ENCODE data around the gene ARID1B.

Gene ARID1B

DNA sequence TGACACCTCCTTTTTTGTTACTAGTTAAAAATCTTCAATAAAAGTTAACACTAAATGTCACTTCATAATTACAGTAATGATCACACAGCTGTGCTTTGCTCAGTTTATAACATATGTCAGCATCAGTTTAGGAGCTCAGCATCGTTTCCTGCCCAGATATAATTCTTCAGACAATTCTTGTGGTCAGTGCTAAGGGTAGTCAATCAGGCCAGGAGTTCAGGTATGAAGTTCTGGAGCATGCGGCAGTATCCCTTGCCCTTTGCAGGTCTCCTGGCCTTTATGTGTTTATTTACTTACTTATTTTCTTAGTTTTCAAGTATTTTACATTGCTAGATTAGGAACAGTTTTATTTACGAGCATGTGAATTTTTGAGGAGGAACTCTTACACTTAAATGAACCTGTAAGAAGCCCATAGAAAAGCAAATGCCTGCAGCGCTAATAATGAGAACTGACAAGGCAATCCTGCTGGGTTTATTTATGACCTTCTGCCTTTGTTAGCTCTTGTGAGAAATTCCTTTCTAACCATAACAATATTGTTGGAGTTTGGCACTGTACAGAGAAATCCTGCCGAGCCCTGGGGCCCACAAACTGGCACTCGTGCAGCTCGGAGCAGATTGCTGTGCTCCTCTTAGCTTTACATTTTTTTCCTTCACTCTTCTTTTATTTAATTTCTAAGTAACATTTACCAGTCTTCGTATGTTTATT, 293.4 kb downstream of the ARID1B start:
- no peak overlapping the region for H3K27ac ChIP-seq

DNA sequence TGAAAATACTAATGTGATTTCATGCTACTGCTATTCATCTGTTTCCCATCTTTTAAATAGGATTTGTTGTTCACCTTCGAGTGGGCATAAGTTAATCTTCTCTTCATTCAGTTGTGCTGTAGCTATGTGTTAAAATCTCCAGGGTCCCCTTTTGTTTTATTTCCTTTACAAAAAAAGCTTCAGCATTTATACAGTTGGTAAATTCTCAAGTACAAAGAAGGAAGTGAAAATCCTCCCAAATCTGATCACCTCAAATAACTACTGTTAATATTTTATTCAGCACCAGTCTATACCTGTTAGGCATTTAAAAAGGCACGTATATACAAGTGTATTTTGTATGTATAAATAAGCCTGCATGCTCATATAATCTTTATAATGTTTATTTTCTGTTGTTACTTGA, 294.9 kb downstream of the ARID1B start:
- H3K27ac ChIP-seq, result no peak overlapping the region
- TF ChIP-seq ZFX (IDR thresholded peaks at IDR 0.05), result no peak
- TF ChIP-seq, protein P1, sequence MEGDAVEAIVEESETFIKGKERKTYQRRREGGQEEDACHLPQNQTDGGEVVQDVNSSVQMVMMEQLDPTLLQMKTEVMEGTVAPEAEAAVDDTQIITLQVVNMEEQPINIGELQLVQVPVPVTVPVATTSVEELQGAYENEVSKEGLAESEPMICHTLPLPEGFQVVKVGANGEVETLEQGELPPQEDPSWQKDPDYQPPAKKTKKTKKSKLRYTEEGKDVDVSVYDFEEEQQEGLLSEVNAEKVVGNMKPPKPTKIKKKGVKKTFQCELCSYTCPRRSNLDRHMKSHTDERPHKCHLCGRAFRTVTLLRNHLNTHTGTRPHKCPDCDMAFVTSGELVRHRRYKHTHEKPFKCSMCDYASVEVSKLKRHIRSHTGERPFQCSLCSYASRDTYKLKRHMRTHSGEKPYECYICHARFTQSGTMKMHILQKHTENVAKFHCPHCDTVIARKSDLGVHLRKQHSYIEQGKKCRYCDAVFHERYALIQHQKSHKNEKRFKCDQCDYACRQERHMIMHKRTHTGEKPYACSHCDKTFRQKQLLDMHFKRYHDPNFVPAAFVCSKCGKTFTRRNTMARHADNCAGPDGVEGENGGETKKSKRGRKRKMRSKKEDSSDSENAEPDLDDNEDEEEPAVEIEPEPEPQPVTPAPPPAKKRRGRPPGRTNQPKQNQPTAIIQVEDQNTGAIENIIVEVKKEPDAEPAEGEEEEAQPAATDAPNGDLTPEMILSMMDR (conservative IDR thresholded peaks at IDR 0.05), result no peak

More for the DNA sequence above, 293.4 kb downstream of the ARID1B start:
- TF ChIP-seq ZFX (IDR thresholded peaks at IDR 0.05), result no peak
- TF ChIP-seq, protein P1 (conservative IDR thresholded peaks at IDR 0.05), result no peak

DNA sequence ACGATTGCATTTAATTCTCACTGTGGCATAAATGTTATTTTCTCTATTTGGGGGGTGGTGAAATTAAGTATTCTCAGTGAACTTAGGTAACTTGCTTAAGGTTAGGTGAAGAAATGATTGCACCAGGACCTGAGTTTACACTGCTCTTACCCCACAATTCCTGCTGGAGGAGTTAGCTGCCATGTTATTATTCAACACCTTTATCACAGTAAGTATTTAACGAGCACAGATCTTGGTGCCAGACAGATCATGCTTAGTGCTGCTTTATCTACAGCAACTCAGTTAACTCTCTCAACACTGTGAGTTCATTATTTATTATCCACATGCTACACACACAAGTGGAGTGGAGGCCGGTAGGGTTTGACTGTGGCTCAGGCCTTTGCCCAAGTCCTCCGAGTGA, 296.4 kb downstream of the ARID1B start:
- no peak for TF ChIP-seq ZFX (IDR thresholded peaks at IDR 0.05)
- TF ChIP-seq, protein P1 (conservative IDR thresholded peaks at IDR 0.05), result no peak
- no peak overlapping the region for H3K27ac ChIP-seq

- TF ChIP-seq ZFX (IDR thresholded peaks at IDR 0.05), result no peak
- TF ChIP-seq, protein P1 (conservative IDR thresholded peaks at IDR 0.05), result no peak
- H3K27ac ChIP-seq, result no peak overlapping the region
These were observed 297.8 kb downstream of the ARID1B start for GRCh38 chr6:157074969-157075368.

DNA sequence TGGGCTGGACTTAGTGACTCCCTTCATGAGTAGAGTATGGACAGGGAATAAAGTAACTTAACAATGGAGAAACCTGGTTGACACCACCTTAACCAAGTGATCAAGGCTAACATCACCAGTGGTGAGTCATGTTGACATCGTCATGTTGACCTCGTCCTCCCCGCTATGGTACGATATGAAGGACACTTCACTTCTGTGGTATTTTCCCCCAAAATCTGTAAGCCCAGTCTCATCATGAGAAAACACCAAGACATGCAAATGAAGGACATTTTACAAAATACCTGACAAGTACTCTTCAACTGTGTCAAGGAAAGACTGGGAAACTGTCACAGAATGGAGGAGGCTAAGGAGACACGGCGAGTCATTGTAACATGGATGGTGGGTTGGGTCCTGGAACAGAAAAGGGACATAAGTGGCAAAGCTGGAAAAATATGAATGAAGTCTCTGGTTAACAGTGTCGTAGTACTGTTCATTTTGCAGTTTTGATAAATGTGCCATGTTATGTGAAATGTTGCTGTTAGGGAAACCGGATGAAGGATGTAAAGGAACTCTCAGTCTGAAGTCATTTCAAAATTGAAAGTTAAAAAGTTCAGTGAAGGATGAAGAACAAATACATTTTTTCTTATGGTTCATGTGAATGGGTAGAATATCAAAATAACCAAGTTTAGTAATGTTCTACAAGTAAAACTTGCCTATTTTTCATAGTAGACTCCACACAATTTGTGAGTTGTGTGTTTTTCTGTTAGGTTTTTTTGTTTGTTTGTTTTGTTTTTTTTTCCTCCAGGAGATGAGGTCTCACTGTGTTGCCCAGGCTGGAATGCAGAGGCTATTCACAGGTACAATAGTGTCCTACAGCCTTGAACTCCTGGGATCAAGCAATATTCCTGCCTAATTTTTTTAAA, 298.6 kb downstream of the ARID1B start:
- no peak overlapping the region for H3K27ac ChIP-seq
- TF ChIP-seq, protein P1 (conservative IDR thresholded peaks at IDR 0.05), result no peak
- TF ChIP-seq ZFX (IDR thresholded peaks at IDR 0.05), result no peak

GRCh38 chr6:157076451-157076822, 299.3 kb downstream of the ARID1B start:
- TF ChIP-seq, protein P1 (conservative IDR thresholded peaks at IDR 0.05), result no peak
- no peak for TF ChIP-seq ZFX (IDR thresholded peaks at IDR 0.05)
- no peak overlapping the region for H3K27ac ChIP-seq

GRCh38 chr6:157077251-157077650, 300.1 kb downstream of the ARID1B start:
- H3K27ac ChIP-seq, result no peak overlapping the region
- TF ChIP-seq, protein P1 (conservative IDR thresholded peaks at IDR 0.05), result no peak
- no peak for TF ChIP-seq ZFX (IDR thresholded peaks at IDR 0.05)
